ENCODE measurements around the gene CPM.

- TF ChIP-seq CTCF (conservative IDR thresholded peaks at IDR 0.05; ENCODE audit: low read depth, low read length) (no peak), EZH2 (IDR thresholded peaks at IDR 0.05; ENCODE audit: low read length, unreplicated experiment) (no peak), EZH2phosphoT487 (IDR thresholded peaks at IDR 0.05; ENCODE audit: borderline replicate concordance, low read length) (no peak)
Observed at GRCh38 chr12:68890701-68891113, 42.3 kb downstream of the CPM start.
